GM10248 (cell line): Measurements from ENCODE around the gene AK4.
A peak's percentile ranks its signal among the peaks of the same experiment; 100 is the strongest.

Source experiments
- CTCF ChIA-PET: fragments of 300-600 bp; sonication (Branson Sonifier 250); formaldehyde crosslinking; extraction: SDS; loops from one replicate; lab custom pipeline; 2021; ENCODE audit warnings: antibody characterized with exemption; lab: Yijun Ruan, JAX
- POLR2A ChIA-PET: fragments of 350-650 bp; sonication (Branson Sonifier 250); formaldehyde crosslinking; extraction: SDS; loops from one replicate; lab custom pipeline; 2020; ENCODE audit warnings: antibody characterized with exemption; lab: Yijun Ruan, JAX
- DNase-seq: peaks from one replicate; pipeline ENCODE4 v3.0.0; 2012; ENCODE audit errors: extremely low spot score
- TF ChIP-seq, protein P1 (sequence below): IDR thresholded peaks from 2 replicates; pipeline ENCODE4 v1.5.1; 2012; ENCODE audit warnings: mild to moderate bottlenecking, low read depth; ENCODE audit errors: extremely low read depth, missing control alignments, control extremely low read depth

The AK4 gene

DNA sequence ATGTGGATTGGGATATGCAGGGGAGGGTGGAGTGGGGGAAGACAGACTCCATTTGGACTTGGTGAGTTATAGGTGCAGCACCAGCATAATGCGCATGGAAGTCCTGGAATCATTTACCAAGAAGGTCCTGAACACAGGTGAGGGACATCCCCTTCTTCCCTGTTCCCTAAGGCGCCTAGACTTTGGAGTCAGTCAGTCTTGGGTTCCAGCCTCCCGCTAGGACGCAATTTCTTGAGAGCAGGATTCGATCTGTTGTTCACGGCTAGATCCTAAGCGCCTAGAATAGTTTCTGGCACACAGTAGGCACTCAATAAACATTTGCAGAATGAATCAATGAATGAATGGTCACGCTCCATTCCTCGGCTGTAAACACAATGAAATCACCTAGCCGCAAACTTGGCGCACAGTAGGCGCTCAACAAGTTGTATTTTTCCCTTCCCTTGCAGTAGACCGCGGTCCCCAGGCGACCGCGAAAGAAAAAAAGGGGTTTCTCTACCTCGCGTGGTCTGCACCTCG lies 1.0 kb upstream of the AK4 start:
- TF ChIP-seq, protein P1, sequence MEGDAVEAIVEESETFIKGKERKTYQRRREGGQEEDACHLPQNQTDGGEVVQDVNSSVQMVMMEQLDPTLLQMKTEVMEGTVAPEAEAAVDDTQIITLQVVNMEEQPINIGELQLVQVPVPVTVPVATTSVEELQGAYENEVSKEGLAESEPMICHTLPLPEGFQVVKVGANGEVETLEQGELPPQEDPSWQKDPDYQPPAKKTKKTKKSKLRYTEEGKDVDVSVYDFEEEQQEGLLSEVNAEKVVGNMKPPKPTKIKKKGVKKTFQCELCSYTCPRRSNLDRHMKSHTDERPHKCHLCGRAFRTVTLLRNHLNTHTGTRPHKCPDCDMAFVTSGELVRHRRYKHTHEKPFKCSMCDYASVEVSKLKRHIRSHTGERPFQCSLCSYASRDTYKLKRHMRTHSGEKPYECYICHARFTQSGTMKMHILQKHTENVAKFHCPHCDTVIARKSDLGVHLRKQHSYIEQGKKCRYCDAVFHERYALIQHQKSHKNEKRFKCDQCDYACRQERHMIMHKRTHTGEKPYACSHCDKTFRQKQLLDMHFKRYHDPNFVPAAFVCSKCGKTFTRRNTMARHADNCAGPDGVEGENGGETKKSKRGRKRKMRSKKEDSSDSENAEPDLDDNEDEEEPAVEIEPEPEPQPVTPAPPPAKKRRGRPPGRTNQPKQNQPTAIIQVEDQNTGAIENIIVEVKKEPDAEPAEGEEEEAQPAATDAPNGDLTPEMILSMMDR: no peak
- DNase-seq: no peak
- CTCF ChIA-PET: interaction anchor here (2.0 kb wide), 1 partner anchor 62 kb away, joined by 6 read pairs; no protein-coding TSS in a partner anchor
- POLR2A ChIA-PET: no interaction called here

DNA sequence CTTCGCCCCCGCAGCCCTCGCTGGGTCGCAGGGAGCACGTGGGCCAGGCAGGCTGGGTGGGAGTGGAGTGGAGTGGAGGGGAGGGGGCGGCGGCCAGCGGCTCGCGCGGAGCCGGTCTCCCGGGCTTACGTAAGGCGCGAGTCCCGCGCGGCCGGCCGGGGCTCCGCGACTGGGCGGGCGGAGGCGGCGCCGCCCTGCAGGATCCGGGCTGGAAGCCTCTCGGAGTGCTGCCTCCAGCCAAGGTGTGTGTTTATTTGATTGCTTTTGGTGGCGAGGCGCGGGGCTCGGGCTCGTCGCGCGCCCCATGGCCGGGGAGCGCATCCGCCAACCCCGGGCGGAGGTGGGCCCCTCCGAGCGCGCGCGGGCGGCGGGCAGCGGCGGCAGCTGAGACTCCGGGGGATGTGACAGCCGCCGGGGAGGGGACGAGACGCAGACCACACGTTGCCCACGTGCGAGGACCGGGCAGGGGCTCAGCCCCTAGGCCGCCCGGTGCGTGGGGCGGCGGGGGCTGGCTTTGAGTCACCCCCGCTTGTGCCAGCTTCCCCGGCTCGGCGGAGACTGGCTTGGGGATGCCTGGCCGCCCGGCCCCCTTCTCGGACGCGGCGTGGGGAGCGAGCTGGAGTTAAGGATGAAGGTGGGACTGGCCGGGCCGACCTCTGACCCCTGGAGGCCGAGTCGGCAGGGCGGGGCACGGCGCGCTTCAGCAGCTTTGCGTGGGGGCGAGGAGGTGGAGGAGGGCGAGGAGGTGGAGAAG lies 402 bp upstream of the AK4 start:
- TF ChIP-seq, protein P1: no peak
- POLR2A ChIA-PET: no interaction called here
- peak; percentile 78 for DNase-seq
- CTCF ChIA-PET: interaction anchor here (1.7 to 2.0 kb wide), 3 partner anchors 39 to 66 kb away, joined by 4 to 6 read pairs (median 4); no protein-coding TSS in a partner anchor

DNA sequence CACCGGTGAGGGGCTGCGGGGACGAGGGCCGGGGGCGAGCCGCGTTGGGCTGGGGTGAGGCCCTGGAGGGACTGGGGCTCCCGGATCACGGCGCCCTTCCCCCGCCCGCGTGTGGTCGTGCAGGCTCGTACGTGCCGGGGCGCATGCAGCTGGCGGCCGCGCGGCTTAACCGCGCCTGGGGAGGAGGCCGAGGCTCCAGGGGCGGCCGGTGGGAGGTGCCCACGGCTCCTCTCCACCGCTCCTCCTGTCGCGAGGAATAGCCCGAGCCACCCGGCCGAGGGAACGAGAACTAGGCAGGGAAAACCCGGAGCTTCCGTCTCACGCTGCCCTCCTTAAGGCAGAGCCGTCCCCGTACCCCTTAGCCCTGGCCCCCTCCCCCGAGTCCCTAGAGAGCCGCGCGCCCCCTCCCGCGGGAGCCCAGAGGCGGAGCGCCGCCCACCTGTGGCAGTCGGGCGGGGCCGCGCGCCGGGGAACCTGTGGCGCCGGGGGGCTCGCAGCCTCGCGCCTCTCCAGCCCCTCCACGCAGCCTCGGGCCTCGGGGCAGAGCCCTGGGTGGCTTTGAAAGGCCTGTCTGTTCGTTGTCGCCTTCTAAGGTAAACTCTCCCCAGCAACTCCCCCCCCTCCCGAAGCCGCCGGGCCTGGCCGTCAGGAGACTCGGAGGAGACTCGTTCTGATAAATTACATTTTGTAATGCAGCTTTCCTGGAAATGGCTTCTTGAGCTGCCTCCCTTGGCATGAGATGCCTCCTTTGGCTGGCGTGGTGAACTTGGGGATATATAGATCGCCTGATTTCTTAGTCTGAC lies 746 bp downstream of the AK4 start:
- peak; percentile 73 for DNase-seq
- CTCF ChIA-PET: interaction anchor here (1.7 to 2.0 kb wide), 3 partner anchors 38 to 64 kb away, joined by 4 to 6 read pairs (median 4); no protein-coding TSS in a partner anchor
- TF ChIP-seq, protein P1: no peak
- POLR2A ChIA-PET: no interaction called here

DNA sequence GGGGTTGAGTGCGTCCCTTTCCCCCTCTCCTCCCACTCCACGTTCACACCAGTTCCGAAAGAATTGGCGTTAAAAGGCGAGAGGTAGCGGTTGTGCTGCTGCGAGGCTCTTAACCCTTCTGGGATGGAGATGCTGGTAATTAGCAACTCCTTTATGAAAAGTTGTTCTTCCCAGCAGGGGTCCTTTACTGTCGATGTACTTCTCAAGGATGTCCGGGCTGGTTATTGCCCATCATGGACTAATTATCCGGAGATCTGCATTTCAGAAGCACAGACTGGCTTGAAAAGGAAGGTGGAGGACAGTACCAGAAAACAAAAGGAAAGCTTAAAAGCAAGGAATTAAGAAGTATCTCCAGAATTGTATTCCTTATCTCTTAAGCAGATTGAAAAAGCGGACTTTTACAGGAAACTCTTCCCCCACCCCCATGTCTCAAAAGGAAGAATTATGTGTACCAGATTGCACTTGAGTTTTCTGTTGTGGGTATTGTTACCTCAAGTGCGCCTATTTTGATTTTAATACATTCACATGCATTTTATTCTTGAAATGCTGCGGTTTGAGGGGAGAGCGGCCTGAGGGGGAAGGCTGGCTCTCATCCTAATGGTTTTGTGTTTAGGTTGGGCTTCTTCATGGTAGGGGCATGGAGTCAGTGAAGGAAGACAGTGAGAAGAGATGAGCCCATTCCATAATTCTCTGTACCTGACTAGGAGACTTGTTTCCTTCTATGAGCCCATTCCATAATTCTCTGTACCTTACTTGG lies 1.5 kb downstream of the AK4 start:
- ChIA-PET CTCF (interaction anchor here (1.7 kb wide), 2 partner anchors 37 to 64 kb away, joined by 4 read pairs; no protein-coding TSS in a partner anchor), POLR2A (no interaction called here)
- no peak for DNase-seq
- TF ChIP-seq, protein P1: no peak

DNA sequence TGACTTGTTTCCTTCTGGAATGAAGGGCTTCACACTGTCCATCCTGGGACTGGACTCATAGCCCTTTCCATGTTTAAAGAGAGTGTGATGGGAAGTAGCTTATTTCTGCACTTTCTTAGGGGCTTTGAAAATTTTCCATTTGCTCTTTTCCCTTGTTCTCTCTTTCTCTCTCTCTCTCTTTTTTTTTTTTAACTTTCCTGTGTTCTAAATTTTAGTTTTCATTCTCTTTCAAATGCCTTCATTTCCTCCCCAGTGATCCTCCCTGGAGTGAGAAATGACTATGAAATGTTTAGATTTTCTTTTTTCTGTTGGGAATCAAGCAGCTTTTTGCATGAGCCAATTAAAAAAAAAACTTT lies 2.1 kb downstream of the AK4 start:
- TF ChIP-seq, protein P1: no peak
- CTCF ChIA-PET: interaction anchor here (1.1 kb wide), 1 partner anchor 58 kb away, joined by 4 read pairs; no protein-coding TSS in a partner anchor
- DNase-seq: no peak
- POLR2A ChIA-PET: interaction anchor here (0.8 kb wide), 1 partner anchor 16 kb away, joined by 3 read pairs; no protein-coding TSS in a partner anchor
